GM12878 (cell line): ENCODE results near the gene MEF2C.

Source experiments
- CTCF ChIP-seq, 3 experiments: IDR thresholded peaks in 2 of 3; conservative IDR thresholded peaks in 1 of 3; 2 replicates each; pipeline ENCODE4 v1.5.1; 2011; ENCODE audit warnings: low read depth in 3 of 3, low read length in 3 of 3, mild to moderate bottlenecking in 3 of 3, control low read depth in 2 of 3, moderate library complexity in 2 of 3, inconsistent platforms in 1 of 3, mixed read lengths in 1 of 3; ENCODE audit not compliant: control insufficient read depth in 2 of 3, insufficient read depth in 1 of 3; ENCODE audit errors: extremely low read depth in 1 of 3
- KAT2A ChIP-seq: conservative IDR thresholded peaks from 2 replicates; pipeline ENCODE4 v1.6.1; 2011; ENCODE audit warnings: low read depth, low read length; ENCODE audit not compliant: control insufficient read depth

DNA sequence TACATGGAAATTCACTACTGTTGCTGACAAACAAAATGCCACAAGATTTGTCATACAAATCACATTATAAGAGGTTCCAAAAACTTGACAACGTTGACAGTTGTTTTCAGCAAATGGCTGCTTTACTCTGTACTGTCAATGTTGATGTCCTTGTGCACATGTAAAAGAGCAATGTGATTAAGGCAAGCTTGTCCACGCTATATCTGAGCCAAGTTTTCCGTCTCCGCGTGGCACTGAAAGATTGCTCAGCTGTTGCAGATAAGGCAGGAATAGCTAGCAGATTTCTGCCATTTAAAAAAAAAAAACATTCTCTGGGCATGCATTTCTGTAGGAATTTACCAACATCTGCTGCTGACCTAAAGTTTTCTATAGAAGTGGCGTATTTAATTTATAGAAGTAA is 46.4 kb upstream of the MEF2C start:
- TF ChIP-seq KAT2A (no peak), CTCF (IDR thresholded peaks at IDR 0.05 in 2 of 3, conservative IDR thresholded peaks at IDR 0.05 in 1 of 3; ENCODE audit: control insufficient read depth in 2 of 3, extremely low read depth in 1 of 3, insufficient read depth in 1 of 3, low read depth in 3 of 3, low read length in 3 of 3) (no peak)
